Esophagus muscularis mucosa (tissue), 3 donors: ENCODE measurements around the gene TSTD2.

Source experiments
- POLR2AphosphoS5 ChIP-seq, 2 donors: sonication (generic); formaldehyde crosslinking; IDR thresholded peaks; one replicate each; pipeline ENCODE4 v1.6.1; 2017; ENCODE audit warnings: antibody characterized with exemption in 2 of 2
- TF ChIP-seq, protein P1 (sequence below), 3 experiments: fragments of 200-600 bp in 2 of 3; fragments of 450-650 bp in 1 of 3; sonication (generic) in 2 of 3; IDR thresholded peaks; one replicate each; pipeline ENCODE4 v1.5.1; 2017 to 2019; ENCODE audit warnings: antibody characterized with exemption in 3 of 3, mild to moderate bottlenecking in 2 of 3, moderate library complexity in 1 of 3

DNA sequence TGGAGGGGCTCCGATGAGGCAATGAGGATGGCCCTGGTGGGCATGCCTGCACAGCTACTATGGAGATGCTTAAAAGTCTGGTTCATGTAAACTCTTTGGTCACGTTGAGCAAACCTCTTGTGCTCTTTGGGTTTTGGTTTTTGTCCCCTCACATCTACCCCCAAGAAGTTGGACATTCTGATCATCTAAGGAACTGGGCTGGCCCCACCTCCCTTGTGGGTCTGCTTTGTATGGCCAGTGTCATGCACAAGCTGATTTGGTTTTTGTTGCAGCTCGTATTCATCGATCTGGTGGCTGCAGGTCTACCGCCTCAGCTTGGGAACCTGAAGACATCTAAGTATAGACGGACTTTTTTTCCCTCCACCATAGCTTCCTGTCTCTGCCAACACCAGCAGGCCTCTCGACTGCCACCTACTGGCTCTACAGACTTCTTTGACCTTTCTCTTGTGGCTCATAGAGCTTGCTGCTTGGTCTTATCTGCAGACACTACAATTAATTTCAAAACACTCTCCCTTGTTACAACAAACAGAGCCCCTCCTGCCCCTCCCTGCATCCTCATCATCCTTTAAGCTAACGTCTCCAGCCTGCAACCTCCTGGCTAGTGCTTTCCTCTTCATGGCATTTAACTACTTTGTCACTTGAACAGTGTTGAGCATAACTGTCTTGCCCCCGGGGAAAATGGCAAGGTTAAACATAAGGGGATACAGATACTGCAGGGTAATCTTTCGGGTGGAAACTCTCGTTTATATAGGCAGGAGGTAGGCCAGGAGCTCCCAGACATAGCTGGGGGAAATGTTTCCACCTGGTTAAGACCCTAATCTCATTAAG lies 34.5 kb downstream of the TSTD2 start:
- TF ChIP-seq, protein P1, sequence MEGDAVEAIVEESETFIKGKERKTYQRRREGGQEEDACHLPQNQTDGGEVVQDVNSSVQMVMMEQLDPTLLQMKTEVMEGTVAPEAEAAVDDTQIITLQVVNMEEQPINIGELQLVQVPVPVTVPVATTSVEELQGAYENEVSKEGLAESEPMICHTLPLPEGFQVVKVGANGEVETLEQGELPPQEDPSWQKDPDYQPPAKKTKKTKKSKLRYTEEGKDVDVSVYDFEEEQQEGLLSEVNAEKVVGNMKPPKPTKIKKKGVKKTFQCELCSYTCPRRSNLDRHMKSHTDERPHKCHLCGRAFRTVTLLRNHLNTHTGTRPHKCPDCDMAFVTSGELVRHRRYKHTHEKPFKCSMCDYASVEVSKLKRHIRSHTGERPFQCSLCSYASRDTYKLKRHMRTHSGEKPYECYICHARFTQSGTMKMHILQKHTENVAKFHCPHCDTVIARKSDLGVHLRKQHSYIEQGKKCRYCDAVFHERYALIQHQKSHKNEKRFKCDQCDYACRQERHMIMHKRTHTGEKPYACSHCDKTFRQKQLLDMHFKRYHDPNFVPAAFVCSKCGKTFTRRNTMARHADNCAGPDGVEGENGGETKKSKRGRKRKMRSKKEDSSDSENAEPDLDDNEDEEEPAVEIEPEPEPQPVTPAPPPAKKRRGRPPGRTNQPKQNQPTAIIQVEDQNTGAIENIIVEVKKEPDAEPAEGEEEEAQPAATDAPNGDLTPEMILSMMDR (IDR thresholded peaks at IDR 0.05), result peak; percentile 81 to 87 (median 83)
- peak; percentile 44 to 45 for TF ChIP-seq POLR2AphosphoS5 (IDR thresholded peaks at IDR 0.05)
